H9 (cell line): ENCODE measurements around the gene CARS1. TPM values are rescaled to one million over a fixed set of nuclear protein-coding genes. Genes with fewer than 3 reads are reported as not detected.
A peak's percentile ranks its signal among the peaks of the same experiment; 100 is the strongest.

ENCODE experiments used
- DNase-seq: peaks from one replicate; pipeline ENCODE4 v3.0.0-alpha.2; 2017
- H2AFZ ChIP-seq: one replicate; pipeline ENCODE4 v1.6.1; 2013; ENCODE audit warnings: mild to moderate bottlenecking, low read length, control low read depth, moderate library complexity
- H2AK5ac ChIP-seq: 2 replicates; pipeline ENCODE4 v1.6.1; 2013; ENCODE audit warnings: low read length, control low read depth, mixed read lengths; ENCODE audit not compliant: insufficient read length
- H2BK120ac ChIP-seq: one replicate; pipeline ENCODE4 v1.6.1; 2013; ENCODE audit warnings: low read depth, mild to moderate bottlenecking, low read length, control low read depth, inconsistent platforms; ENCODE audit not compliant: poor library complexity, severe bottlenecking
- H2BK12ac ChIP-seq: 2 replicates; pipeline ENCODE4 v1.6.1; 2013; ENCODE audit warnings: low read length, control low read depth, mixed read lengths, low read depth; ENCODE audit not compliant: insufficient read length
- H2BK15ac ChIP-seq: 2 replicates; pipeline ENCODE4 v1.6.1; 2013; ENCODE audit warnings: low read depth, low read length, control low read depth
- H2BK20ac ChIP-seq: one replicate; pipeline ENCODE4 v1.6.1; 2013; ENCODE audit warnings: low read depth, mild to moderate bottlenecking, low read length, control low read depth, inconsistent platforms; ENCODE audit not compliant: poor library complexity, severe bottlenecking
- H2BK5ac ChIP-seq: 2 replicates; pipeline ENCODE4 v1.6.1; 2013; ENCODE audit warnings: low read length, control low read depth, mixed read lengths; ENCODE audit not compliant: insufficient read length
- H3K14ac ChIP-seq: 2 replicates; pipeline ENCODE4 v1.6.1; 2013; ENCODE audit warnings: low read length, control low read depth; ENCODE audit not compliant: insufficient read depth
- H3K18ac ChIP-seq: 2 replicates; pipeline ENCODE4 v1.6.1; 2013; ENCODE audit warnings: low read depth, mild to moderate bottlenecking, mixed read lengths, low read length, control low read depth; ENCODE audit not compliant: insufficient read length
- H3K23ac ChIP-seq: 2 replicates; pipeline ENCODE4 v1.6.1; 2013; ENCODE audit warnings: low read length, control low read depth, mixed read lengths, low read depth; ENCODE audit not compliant: insufficient read length
- H3K23me2 ChIP-seq: 2 replicates; pipeline ENCODE4 v1.6.1; 2013; ENCODE audit warnings: low read depth, mild to moderate bottlenecking, mixed read lengths, low read length, control low read depth; ENCODE audit not compliant: insufficient read length, poor library complexity, severe bottlenecking
- H3K27ac ChIP-seq: 2 replicates; pipeline ENCODE4 v1.5.1; 2013; ENCODE audit warnings: low read length, control low read depth, mixed read lengths, low read depth; ENCODE audit not compliant: insufficient read length
- H3K27me3 ChIP-seq: 2 replicates; pipeline ENCODE4 v1.6.1; 2013; ENCODE audit warnings: low read length, control low read depth, inconsistent platforms; ENCODE audit not compliant: insufficient read depth
- H3K4ac ChIP-seq: 2 replicates; pipeline ENCODE4 v1.6.1; 2013; ENCODE audit warnings: low read depth, mild to moderate bottlenecking, control low read depth, inconsistent platforms, low read length, moderate library complexity
- H3K4me1 ChIP-seq: 2 replicates; pipeline ENCODE4 v1.6.1; 2013; ENCODE audit warnings: low read length, control low read depth, inconsistent platforms; ENCODE audit not compliant: insufficient read depth
- H3K4me2 ChIP-seq: 2 replicates; pipeline ENCODE4 v1.6.1; 2013; ENCODE audit warnings: low read length, control low read depth, mixed read lengths; ENCODE audit not compliant: insufficient read length, insufficient read depth
- H3K56ac ChIP-seq: 2 replicates; pipeline ENCODE4 v1.6.1; 2013; ENCODE audit warnings: low read depth, mild to moderate bottlenecking, mixed read lengths, low read length, control low read depth; ENCODE audit not compliant: insufficient read length
- H3K79me1 ChIP-seq: 2 replicates; pipeline ENCODE4 v1.6.1; 2013; ENCODE audit warnings: low read depth, mild to moderate bottlenecking, moderate library complexity, low read length, control low read depth, inconsistent platforms; ENCODE audit not compliant: insufficient read depth, poor library complexity, severe bottlenecking
- H3K79me2 ChIP-seq: 2 replicates; pipeline ENCODE4 v1.6.1; 2013; ENCODE audit warnings: low read length, control low read depth, inconsistent platforms; ENCODE audit not compliant: insufficient read depth
- H3K9ac ChIP-seq: 2 replicates; pipeline ENCODE4 v1.6.1; 2013; ENCODE audit warnings: low read length, control low read depth, mixed read lengths; ENCODE audit not compliant: insufficient read length; ENCODE audit errors: extremely low read depth
- H3K9me3 ChIP-seq: one replicate; pipeline ENCODE4 v1.6.1; 2013; ENCODE audit warnings: low read depth, low read length, inconsistent platforms; ENCODE audit not compliant: control insufficient read depth
- H3T11ph ChIP-seq: one replicate; pipeline ENCODE4 v1.6.1; 2013; ENCODE audit warnings: mild to moderate bottlenecking, low read length, control low read depth, inconsistent platforms
- H4K20me1 ChIP-seq: one replicate; pipeline ENCODE4 v1.6.1; 2013; ENCODE audit not compliant: control insufficient read depth, insufficient read length, insufficient read depth
- H4K5ac ChIP-seq: 2 replicates; pipeline ENCODE4 v1.6.1; 2013; ENCODE audit warnings: low read depth, mild to moderate bottlenecking, mixed read lengths, low read length, control low read depth; ENCODE audit not compliant: insufficient read length
- H4K8ac ChIP-seq: replicated peaks from 2 replicates; pipeline ENCODE4 v1.6.1; 2013; ENCODE audit warnings: low read length, control low read depth, mixed read lengths, low read depth; ENCODE audit not compliant: insufficient read length
- H4K91ac ChIP-seq: 2 replicates; pipeline ENCODE4 v1.6.1; 2013; ENCODE audit warnings: low read depth, mild to moderate bottlenecking, moderate library complexity, mixed read lengths, low read length, control low read depth; ENCODE audit not compliant: insufficient read length
- H3K27ac Mint-ChIP-seq, 3 experiments: 2 replicates in 2 of 3; 3 replicates in 1 of 3; pipeline ENCODE4 v1.8.0; 2020 to 2021; ENCODE audit warnings: mixed read lengths in 3 of 3, mild to moderate bottlenecking in 1 of 3, moderate library complexity in 1 of 3
- H3K27me3 Mint-ChIP-seq: 2 replicates; pipeline ENCODE4 v1.8.0; 2021; ENCODE audit warnings: low read depth, mild to moderate bottlenecking, moderate library complexity, mixed read lengths
- H3K36me3 Mint-ChIP-seq, 3 experiments: 2 replicates in 2 of 3; 3 replicates in 1 of 3; pipeline ENCODE4 v1.8.0; 2020 to 2021; ENCODE audit warnings: low read depth in 3 of 3, mixed read lengths in 3 of 3; ENCODE audit not compliant: insufficient read depth in 1 of 3
- H3K4me1 Mint-ChIP-seq, 2 experiments: 2 replicates each; pipeline ENCODE4 v1.8.0; 2020; ENCODE audit warnings: mixed read lengths in 2 of 2
- H3K4me3 Mint-ChIP-seq, 2 experiments: 2 replicates in 1 of 2; 3 replicates in 1 of 2; pipeline ENCODE4 v1.8.0; 2020 to 2021; ENCODE audit warnings: mild to moderate bottlenecking in 2 of 2, mixed read lengths in 2 of 2, moderate library complexity in 1 of 2
- H3K9me3 Mint-ChIP-seq, 2 experiments: 2 replicates in 1 of 2; 3 replicates in 1 of 2; pipeline ENCODE4 v1.8.0; 2020; ENCODE audit warnings: mild to moderate bottlenecking in 2 of 2, mixed read lengths in 2 of 2, moderate library complexity in 1 of 2
- CTCF ChIP-seq: fragments of 200-600 bp; sonication (generic); conservative IDR thresholded peaks from 3 replicates; pipeline ENCODE4 v1.8.0; 2021; ENCODE audit warnings: antibody characterized with exemption, mild to moderate bottlenecking
- WGBS: extraction: QIAGEN DNeasy Blood & Tissue Kit; methylation state at CpG from one replicate; pipeline ENCODE4 v1.1.7; 2013; ENCODE audit warnings: missing lambda C conversion rate, low lambda C conversion rate, mixed read lengths; ENCODE audit not compliant: insufficient read length; ENCODE audit errors: extremely low coverage; 5-methylcytosine and 5-hydroxymethylcytosine counted together
- total RNA-seq: library from RNA; stranded (reverse); gene quantifications from 2 replicates; pipeline ENCODE4 v1.2.1, GENCODE V29; 2021

CARS1 gene
- total RNA-seq, 1 experiment from 2014 or later: 92.3 TPM

GRCh38 chr11:2975594-2975993 lies 81.6 kb downstream of the CARS1 start:
- Mint-ChIP-seq H3K4me3 (no peak overlapping the region), H3K4me1 (no peaks in the 10 kb centered on the region), H3K9me3 (no peaks in the 10 kb centered on the region), H3K27me3 (no peaks in the 10 kb centered on the region), H3K36me3 (peaks cover 44 to 86% (median 78%) of the 10 kb centered on the region in 3 experiments), H3K27ac (no peak overlapping the region)
- Histone ChIP-seq H2BK120ac (no peak overlapping the region), H3K79me1 (peaks cover 12% of the 10 kb centered on the region), H2BK15ac (no peak overlapping the region), H3K4ac (no peak overlapping the region), H4K91ac (no peak overlapping the region), H2BK12ac (no peak overlapping the region), H2AFZ (no peak overlapping the region), H4K20me1 (no peaks in the 10 kb centered on the region), H3K79me2 (peaks cover 16% of the 10 kb centered on the region; the same call in 1 of the 2 replicates), H3K14ac (no peak overlapping the region), H3K27ac (no peak overlapping the region), H3K27me3 (no peaks in the 10 kb centered on the region), H3K56ac (no peak overlapping the region), H3K23ac (no peak overlapping the region), H4K5ac (no peak overlapping the region), H2BK5ac (no peak overlapping the region), H3T11ph (no peak overlapping the region), H3K4me2 (no peak overlapping the region), H3K23me2 (no peaks in the 10 kb centered on the region), H3K4me1 (no peaks in the 10 kb centered on the region), H3K9me3 (no peaks in the 10 kb centered on the region), H3K9ac (no peak overlapping the region), H2BK20ac (no peak overlapping the region), H3K18ac (no peak overlapping the region), H4K8ac (no peak overlapping the region), H2AK5ac (no peak overlapping the region)
- no CpG with 5 or more reads among the region's 4 CpGs for WGBS
- TF ChIP-seq CTCF: peak; percentile 62
- DNase-seq: peak; percentile 49
